AG09319 (cell line): ENCODE measurements around the gene DNAJC3.
"Not testable (repeated sequence)": the region's sequence is repeated elsewhere in the genome, so short reads cannot be mapped to it uniquely, and the experiment has no call there.

Source experiments
- DNase-seq: peaks from one replicate; pipeline ENCODE4 v3.0.0-alpha.2; 2010; ENCODE audit warnings: low read depth; ENCODE audit errors: extremely low read depth
- CTCF ChIP-seq: IDR thresholded peaks from 2 replicates; pipeline ENCODE4 v1.5.1; 2011; ENCODE audit warnings: low read depth, mild to moderate bottlenecking, inconsistent platforms, low read length, moderate library complexity

The DNAJC3 gene

DNA sequence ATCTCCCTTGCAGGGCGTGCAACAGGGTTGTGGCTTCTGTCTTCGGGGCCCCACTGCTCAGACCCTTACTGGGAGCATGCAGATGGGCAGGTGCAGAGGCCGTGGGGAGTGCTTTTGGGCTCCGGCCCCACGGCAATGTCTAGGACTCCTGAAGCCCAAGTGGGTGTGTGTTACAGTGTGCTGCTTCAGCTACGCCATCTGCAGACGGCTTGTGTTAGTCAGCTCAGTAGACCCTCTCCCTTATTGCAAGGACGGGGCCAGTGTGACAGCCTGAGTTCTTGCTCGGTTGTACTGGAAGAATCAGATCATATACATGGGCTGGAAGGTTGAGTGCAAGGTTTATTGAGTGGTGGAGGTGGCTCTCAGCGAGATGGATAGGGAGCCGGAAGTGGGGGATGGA is 39.3 kb downstream of the DNAJC3 start:
- no peak for DNase-seq
- TF ChIP-seq CTCF = no peak

- no peak for TF ChIP-seq CTCF
- DNase-seq = no peak
Measured at GRCh38 chr13:95722241-95722640, 45.3 kb downstream of the DNAJC3 start.

DNA sequence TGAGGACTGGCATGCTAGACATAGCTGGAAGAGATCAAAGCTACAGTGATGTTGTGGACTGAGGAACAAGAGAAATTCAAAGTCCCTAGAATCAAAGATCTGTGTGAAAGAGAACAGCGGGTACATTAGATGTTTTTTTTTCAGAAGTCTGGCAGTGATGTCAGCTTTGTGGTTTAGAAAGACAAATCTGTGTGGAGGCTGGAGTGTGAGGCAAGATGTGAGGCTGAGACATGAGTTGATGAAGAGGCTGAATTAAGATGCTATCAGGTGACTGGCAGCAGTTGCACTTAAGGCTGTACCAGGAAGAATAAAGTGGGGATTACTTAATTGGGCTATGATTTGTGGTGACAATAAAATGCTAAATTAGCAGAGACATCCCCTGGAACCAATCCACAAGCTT is 46.5 kb downstream of the DNAJC3 start:
- DNase-seq = no peak
- TF ChIP-seq CTCF = no peak

GRCh38 chr13:95724252-95724651 is 47.3 kb downstream of the DNAJC3 start:
- TF ChIP-seq CTCF = no peak

GRCh38 chr13:95726876-95727275 is 49.9 kb downstream of the DNAJC3 start:
- no peak for DNase-seq
- no peak for TF ChIP-seq CTCF

More at GRCh38 chr13:95724252-95724651, 47.3 kb downstream of the DNAJC3 start:
- DNase-seq = no peak

- TF ChIP-seq CTCF = no peak
- no peak for DNase-seq
Measured at GRCh38 chr13:95728957-95729356, 52.0 kb downstream of the DNAJC3 start.

DNA sequence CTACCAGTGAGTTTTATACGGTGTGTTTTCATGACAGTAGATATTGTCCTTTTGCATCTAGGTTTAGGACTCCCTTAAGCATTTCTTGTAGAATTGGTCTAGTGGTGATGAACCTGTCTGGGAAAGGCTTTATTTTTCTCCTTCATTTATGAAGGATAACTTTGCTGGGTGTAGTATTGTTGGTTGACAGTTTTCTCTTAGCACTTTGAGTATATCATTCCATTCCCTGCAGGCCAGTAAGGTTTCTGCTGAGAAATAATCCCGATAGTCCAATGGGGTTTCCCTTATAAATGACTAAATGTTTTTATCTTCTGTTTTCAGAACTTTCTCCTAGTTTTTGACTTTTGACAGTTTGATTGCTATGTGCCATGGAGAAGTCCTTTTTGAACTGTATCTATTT is 57.2 kb downstream of the DNAJC3 start:
- no peak for TF ChIP-seq CTCF
- no peak for DNase-seq

GRCh38 chr13:95740071-95740978 is 63.4 kb downstream of the DNAJC3 start:
- not testable (repeated sequence) for DNase-seq
